Stimulated activated CD8-positive, alpha-beta memory T cell treated with anti-CD3 and anti-CD28 coated beads, Interleukin-12 subunit alpha, Interleukin-12 subunit beta, amount 100 ng/mL, for 1 hour (primary cell): ENCODE results near the gene DOCK9.

Source experiments
- DNase-seq: peaks from one replicate; pipeline ENCODE4 v3.0.0-alpha.2; 2020; ENCODE audit warnings: low read depth

The DOCK9 gene

GRCh38 chr13:98975822-98976261 lies 2.0 kb downstream of the DOCK9 start:
- no peak for DNase-seq

- no peak for DNase-seq
Measured at GRCh38 chr13:98974053-98974452, 3.8 kb downstream of the DOCK9 start.

GRCh38 chr13:98972627-98973026 lies 5.2 kb downstream of the DOCK9 start:
- no peak for DNase-seq

GRCh38 chr13:98972059-98972458 lies 5.8 kb downstream of the DOCK9 start:
- DNase-seq = no peak

DNA sequence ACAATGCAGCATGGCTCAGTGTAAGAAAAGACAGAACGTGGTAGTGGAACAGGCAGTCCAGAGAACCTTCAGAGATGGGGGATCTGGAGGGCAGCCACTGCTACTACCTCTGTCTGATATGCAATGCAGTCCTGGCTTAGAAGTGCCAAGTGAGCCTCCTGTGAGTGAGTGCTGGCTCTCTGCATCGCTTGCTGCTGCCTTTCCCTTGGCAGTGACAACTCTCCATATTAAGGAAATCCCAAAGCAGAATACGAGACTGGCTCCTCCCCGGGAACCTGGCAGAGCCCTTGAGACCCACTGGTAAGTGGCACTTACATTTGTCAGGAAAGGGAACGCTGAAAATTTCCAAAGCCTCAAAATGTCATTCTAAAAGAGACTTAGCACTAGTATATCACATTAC lies 7.5 kb downstream of the DOCK9 start:
- DNase-seq = no peak

DNA sequence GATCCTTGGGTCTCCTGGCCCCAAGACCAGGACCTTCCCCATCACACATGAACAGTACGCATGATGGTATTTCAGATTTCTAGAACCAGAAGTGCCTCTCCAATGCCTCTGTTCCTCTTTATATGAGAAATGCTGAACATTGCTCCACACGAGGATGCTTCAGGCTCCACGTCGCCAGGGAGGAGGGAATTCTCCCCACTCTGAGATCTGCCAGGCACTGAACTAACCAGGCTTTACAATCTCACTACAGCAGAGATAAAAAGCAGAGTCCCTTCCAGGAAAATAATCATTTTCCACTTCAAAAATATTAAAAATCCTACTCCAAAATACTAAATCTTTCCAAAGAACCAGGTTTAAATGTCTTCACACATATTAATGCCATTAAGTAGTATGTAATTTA lies 10.4 kb downstream of the DOCK9 start:
- DNase-seq = no peak

- DNase-seq = no peak
Measured at GRCh38 chr13:98966019-98966418, 11.8 kb downstream of the DOCK9 start.

DNA sequence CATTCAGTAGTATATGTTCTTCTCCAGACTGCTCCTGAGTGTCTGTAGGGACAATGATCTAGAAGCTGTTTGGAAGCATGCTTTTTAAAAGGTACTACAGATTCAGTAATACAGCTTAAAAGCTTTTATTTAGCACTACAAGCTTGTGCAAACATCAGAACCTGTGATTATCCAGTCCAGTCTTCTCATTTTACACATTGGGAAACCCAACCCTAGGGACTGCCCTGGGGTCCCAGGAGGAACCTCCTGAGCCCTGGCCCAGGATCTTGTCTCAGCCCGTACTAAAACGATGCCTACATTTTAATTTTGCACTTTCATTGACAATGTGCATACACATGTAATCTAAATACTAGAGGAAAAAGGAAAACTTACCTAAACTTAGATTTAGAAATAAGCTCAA lies 12.5 kb downstream of the DOCK9 start:
- DNase-seq = no peak

GRCh38 chr13:98963917-98964316 lies 13.9 kb downstream of the DOCK9 start:
- no peak for DNase-seq

DNA sequence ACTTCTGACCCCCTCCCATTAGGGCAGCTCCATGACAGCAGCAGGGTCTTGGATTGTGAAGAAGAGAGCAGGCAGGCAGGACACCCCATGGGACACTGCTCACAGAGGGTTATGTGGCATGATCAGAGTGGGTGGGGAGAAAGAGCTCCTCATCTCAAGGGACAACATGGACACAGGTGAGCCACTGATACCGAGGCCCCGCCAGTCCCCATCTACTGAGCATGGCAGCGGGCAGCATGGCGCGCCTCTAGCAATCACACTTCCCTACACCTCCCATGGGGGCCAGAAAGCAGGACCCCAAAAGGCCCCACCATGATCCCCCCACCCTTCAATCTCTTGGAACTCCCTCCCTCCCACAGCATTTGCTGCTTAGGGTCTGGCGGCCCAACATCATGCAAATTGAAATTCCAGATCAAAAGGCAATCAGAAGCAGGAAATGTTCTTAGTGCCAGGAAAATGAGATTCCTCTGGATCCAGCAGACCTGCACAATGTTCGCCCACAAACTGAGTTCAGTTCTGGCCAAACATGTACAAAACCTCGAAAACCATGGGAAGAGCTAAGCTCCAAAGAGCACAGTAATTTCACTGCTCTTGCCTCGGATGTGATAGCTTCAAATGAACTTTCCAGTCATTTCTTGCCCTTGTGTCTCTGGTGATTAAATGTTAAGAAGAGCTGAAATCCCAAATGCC lies 14.8 kb downstream of the DOCK9 start:
- DNase-seq = no peak

- DNase-seq = no peak
Measured at GRCh38 chr13:98961503-98962105, 16.3 kb downstream of the DOCK9 start.

- no peak for DNase-seq
Measured at GRCh38 chr13:98960606-98961502, 17.0 kb downstream of the DOCK9 start.

- no peak for DNase-seq
Measured at GRCh38 chr13:98959786-98960605, 17.9 kb downstream of the DOCK9 start.

- DNase-seq = no peak
Measured at GRCh38 chr13:98959291-98959690, 18.6 kb downstream of the DOCK9 start.

- no peak for DNase-seq
Measured at GRCh38 chr13:98958443-98958794, 19.4 kb downstream of the DOCK9 start.

DNA sequence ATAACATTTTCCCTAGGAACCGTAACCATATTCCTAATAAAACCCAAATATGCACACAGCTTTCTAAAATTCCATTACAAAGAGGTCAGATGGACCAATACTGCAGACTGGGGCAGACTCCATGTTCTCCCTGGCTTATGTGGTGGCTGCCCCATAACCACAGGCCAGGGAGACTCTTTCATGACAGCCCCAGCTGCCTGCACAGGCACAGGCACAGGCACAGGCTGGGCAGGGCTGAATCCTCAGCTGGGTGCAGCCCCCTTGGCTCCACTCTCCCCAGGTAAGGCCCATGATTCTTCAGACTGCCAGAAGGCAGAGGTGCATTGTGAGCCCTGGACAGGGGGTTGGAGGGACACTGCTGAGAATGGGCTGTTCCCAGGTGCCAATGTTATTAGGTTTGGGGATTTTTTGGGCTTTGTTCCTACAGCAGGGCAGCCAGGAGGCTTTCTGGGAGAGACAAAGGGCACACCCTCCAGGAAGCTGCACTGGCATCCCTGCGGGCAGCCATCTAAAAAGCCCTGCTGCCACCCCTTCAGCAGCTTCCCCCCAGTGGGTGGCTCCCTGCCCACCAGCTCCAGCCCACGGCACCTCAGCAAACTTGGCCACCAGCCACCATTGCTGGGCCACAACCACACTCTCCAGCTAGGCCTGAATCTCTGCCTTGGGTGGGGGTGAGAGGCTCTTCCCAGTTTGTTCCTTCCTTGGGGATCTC lies 20.0 kb downstream of the DOCK9 start:
- DNase-seq = no peak

- DNase-seq = no peak
Measured at GRCh38 chr13:98955336-98955735, 22.5 kb downstream of the DOCK9 start.

- no peak for DNase-seq
Measured at GRCh38 chr13:98954313-98954712, 23.6 kb downstream of the DOCK9 start.

GRCh38 chr13:98951266-98951665 lies 26.6 kb downstream of the DOCK9 start:
- no peak for DNase-seq

DNA sequence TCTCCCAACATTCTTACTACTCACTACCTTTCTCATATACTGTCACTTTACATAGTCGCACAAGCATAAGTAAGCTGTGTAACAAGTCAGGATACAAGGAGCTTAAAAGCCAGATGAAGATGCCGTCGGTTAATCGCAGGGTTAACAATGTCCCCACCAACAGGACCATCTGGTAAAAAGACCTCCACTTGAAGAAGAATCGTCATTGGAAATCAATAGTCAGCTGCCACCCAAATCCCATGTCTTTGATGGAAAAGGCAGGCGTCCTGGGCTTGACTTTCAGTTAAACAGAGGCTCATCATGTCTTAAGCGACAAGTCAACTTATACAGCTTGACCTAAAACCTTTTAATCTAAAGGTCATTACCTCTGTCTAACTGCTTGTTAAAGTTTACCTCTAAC lies 27.2 kb downstream of the DOCK9 start:
- DNase-seq = no peak

DNA sequence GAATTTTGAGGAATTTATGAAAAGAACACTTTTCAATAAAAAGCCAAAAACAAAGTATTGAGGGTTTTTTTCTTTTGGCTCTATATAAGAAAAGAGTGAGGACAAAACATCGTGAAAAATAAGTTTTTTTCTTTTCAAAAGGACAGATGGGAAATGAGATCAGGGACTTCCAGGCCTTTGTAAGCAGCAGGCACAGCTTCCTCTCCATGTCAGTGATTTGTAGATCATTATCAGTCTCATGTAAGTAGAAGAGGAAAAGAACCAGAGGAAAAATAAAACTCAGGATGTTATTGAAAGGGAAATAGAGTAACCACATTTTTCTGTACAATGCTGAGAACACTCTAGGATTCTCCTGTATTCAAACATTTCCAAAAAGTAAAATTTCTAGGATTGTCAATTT lies 29.9 kb downstream of the DOCK9 start:
- DNase-seq = no peak
